GM12878 (cell line): ENCODE measurements around the gene DLG2. TPM values are rescaled to one million over a fixed set of nuclear protein-coding genes. Genes with fewer than 3 reads are reported as not detected.

Experiments
- ATAC-seq: fragments of 200-7000 bp; cut with Tn5 transposase; 3 replicates; pipeline ENCODE4 v1.9.1; 2020; ENCODE audit warnings: mild to moderate bottlenecking, moderate library complexity
- BruUV-seq: library from RNA; stranded (reverse); fragments of 400-500 nt; replicated peaks from 2 replicates; lab custom pipeline; 2021; lab: Mats Ljungman, UMichigan
- CTCF ChIA-PET: fragments of 300-600 bp; sonication (Branson Sonifier 250); formaldehyde crosslinking; extraction: SDS; loops from one replicate; lab custom pipeline; 2021; ENCODE audit warnings: inconsistent platforms; lab: Yijun Ruan, JAX
- POLR2A ChIA-PET: fragments of 350-600 bp; formaldehyde crosslinking; extraction: SDS; loops from one replicate; lab custom pipeline; 2021; ENCODE audit warnings: inconsistent platforms; lab: Charles Lee
- RAD21 ChIA-PET: fragments of 300-600 bp; sonication (Branson Sonifier 250); formaldehyde crosslinking; loops from one replicate; lab custom pipeline; 2023; ENCODE audit warnings: antibody characterized with exemption; ENCODE audit not compliant: unreplicated experiment; lab: Charles Lee
- SMC1A ChIA-PET: fragments of 300-600 bp; sonication (Branson Sonifier 250); formaldehyde crosslinking; loops from one replicate; lab custom pipeline; 2023; ENCODE audit not compliant: unreplicated experiment, uncharacterized antibody; lab: Charles Lee
- DNase-seq: peaks from one replicate; pipeline ENCODE4 v3.0.0-alpha.2; 2011; ENCODE audit warnings: low read depth, low spot score
- FAIRE-seq: peaks from 3 replicates; lab custom pipeline; 2011; peaks lifted over from hg19 to GRCh38; lab: Jason Lieb, UNC
- H2AFZ ChIP-seq: 2 replicates; pipeline ENCODE4 v1.6.0; 2011; ENCODE audit warnings: low read depth, low read length, control low read depth; ENCODE audit not compliant: control insufficient read depth
- H3K27ac ChIP-seq: 2 replicates; pipeline ENCODE4 v1.5.1; 2011; ENCODE audit warnings: control low read depth; ENCODE audit not compliant: control insufficient read depth, insufficient read depth
- H3K27me3 ChIP-seq, 2 experiments: replicated peaks in 1 of 2; 2 replicates each; pipeline versions ENCODE4 v1.6.0 to v1.6.1; 2011; ENCODE audit warnings: low read length in 1 of 2; ENCODE audit not compliant: control insufficient read depth in 2 of 2, insufficient read depth in 2 of 2
- H3K36me3 ChIP-seq, 2 experiments: 2 replicates each; pipeline ENCODE4 v1.5.1; 2011; ENCODE audit warnings: low read length in 1 of 2; ENCODE audit not compliant: control insufficient read depth in 2 of 2, insufficient read depth in 2 of 2
- H3K4me1 ChIP-seq: 2 replicates; pipeline ENCODE4 v1.6.1; 2011; ENCODE audit warnings: mild to moderate bottlenecking, low read length, moderate library complexity, mixed read lengths; ENCODE audit not compliant: control insufficient read depth, insufficient read depth
- H3K4me2 ChIP-seq: 2 replicates; pipeline ENCODE4 v1.6.0; 2011; ENCODE audit warnings: control low read depth; ENCODE audit not compliant: control insufficient read depth, insufficient read depth
- H3K4me3 ChIP-seq: fragments of 200-600 bp; sonication (generic); 2 replicates; pipeline ENCODE4 v1.5.1; 2016
- H3K79me2 ChIP-seq: 2 replicates; pipeline ENCODE4 v1.6.0; 2011; ENCODE audit warnings: low read length; ENCODE audit not compliant: control insufficient read depth, insufficient read depth
- H3K9ac ChIP-seq: 2 replicates; pipeline ENCODE4 v1.8.0; 2011; ENCODE audit warnings: low read length, control low read depth, mixed read lengths; ENCODE audit not compliant: control insufficient read depth, insufficient read depth
- H3K9me3 ChIP-seq: replicated peaks from 3 replicates; pipeline ENCODE4 v1.5.1; 2011; ENCODE audit warnings: mild to moderate bottlenecking, low read length; ENCODE audit not compliant: control insufficient read depth, insufficient read depth
- H4K20me1 ChIP-seq: 2 replicates; pipeline ENCODE4 v1.6.0; 2011; ENCODE audit not compliant: control insufficient read depth, insufficient read depth
- RCOR1 ChIP-seq: conservative IDR thresholded peaks from 2 replicates; pipeline ENCODE4 v1.6.1; 2012; ENCODE audit warnings: low read depth, low read length, improper control_type of control experiment
- SUPT20H ChIP-seq: IDR thresholded peaks from 2 replicates; pipeline ENCODE4 v1.6.1; 2011; ENCODE audit warnings: low read depth, mild to moderate bottlenecking, low read length, moderate library complexity, borderline replicate concordance; ENCODE audit not compliant: control insufficient read depth
- ZNF24 ChIP-seq: fragments of 450-650 bp; IDR thresholded peaks from 2 replicates; pipeline ENCODE4 v1.6.1; 2017; ENCODE audit warnings: antibody characterized with exemption, mild to moderate bottlenecking
- whole genome bisulfite sequencing: methylation state at CpG from one replicate; pipeline ENCODE4 v1.1.6; 2016; ENCODE audit warnings: low lambda C conversion rate; ENCODE audit not compliant: insufficient replicate concordance, insufficient coverage; ENCODE audit errors: missing lambda C conversion rate; 5-methylcytosine and 5-hydroxymethylcytosine counted together
- in situ Hi-C: fragments of 300-500 bp; cut with MboI; formaldehyde crosslinking; loops from 9 replicates; pipeline ENCODE4 v1.14.3; 2018; ENCODE audit warnings: mixed read lengths
- intact Hi-C: fragments of 100-400 bp; cut with micrococcal nuclease; formaldehyde crosslinking; loops from one replicate; pipeline ENCODE4 v1.14.2; 2022; ENCODE audit not compliant: unreplicated experiment
- polyA plus RNA-seq, 11 experiments: library from polyadenylated mRNA; depleted of rRNA in 4 of 11; unstranded in 6 of 11; stranded (reverse) in 5 of 11; fragments of >200 nt; fragmentation: Nextera tagmentation in 4 of 11; fragmentation: Illumina TruSeq in 1 of 11; extraction: Ambion mirVana in 4 of 11; extraction: Trizol in 1 of 11; gene quantifications; 1 replicate in 1 of 11; 2 replicates in 10 of 11; pipeline versions ENCODE4 v1.2.1 to v1.2.3, GENCODE V29; 2011 to 2016; ENCODE audit warnings: inconsistent platforms in 2 of 11, missing spikeins in 2 of 11, low read depth in 1 of 11
- total RNA-seq, 4 experiments: library from RNA; depleted of rRNA in 3 of 4; stranded (reverse); fragments of >200 nt in 3 of 4; fragmentation: Illumina TruSeq in 1 of 4; extraction: Trizol in 1 of 4; gene quantifications; 2 replicates each; pipeline versions ENCODE4 v1.2.1 to v1.2.3, GENCODE V29; 2013 to 2021
- TF ChIP-seq, protein P1 (sequence below): fragments of 450-650 bp; IDR thresholded peaks from 2 replicates; pipeline ENCODE4 v1.6.1; 2017; ENCODE audit warnings: mild to moderate bottlenecking, low read depth, inconsistent platforms; ENCODE audit not compliant: poor library complexity, severe bottlenecking
- TF ChIP-seq, protein P2 (sequence below): fragments of 450-650 bp; IDR thresholded peaks from 2 replicates; pipeline ENCODE4 v1.6.1; 2017; ENCODE audit warnings: mild to moderate bottlenecking, moderate library complexity

The DLG2 gene
- total and polyA plus RNA-seq, 10 of the 15 experiments (the other 5 are each of a cell fraction or from before 2014, with no cell fraction given), result 0.09 to 0.98 (median 0.35) TPM

DNA sequence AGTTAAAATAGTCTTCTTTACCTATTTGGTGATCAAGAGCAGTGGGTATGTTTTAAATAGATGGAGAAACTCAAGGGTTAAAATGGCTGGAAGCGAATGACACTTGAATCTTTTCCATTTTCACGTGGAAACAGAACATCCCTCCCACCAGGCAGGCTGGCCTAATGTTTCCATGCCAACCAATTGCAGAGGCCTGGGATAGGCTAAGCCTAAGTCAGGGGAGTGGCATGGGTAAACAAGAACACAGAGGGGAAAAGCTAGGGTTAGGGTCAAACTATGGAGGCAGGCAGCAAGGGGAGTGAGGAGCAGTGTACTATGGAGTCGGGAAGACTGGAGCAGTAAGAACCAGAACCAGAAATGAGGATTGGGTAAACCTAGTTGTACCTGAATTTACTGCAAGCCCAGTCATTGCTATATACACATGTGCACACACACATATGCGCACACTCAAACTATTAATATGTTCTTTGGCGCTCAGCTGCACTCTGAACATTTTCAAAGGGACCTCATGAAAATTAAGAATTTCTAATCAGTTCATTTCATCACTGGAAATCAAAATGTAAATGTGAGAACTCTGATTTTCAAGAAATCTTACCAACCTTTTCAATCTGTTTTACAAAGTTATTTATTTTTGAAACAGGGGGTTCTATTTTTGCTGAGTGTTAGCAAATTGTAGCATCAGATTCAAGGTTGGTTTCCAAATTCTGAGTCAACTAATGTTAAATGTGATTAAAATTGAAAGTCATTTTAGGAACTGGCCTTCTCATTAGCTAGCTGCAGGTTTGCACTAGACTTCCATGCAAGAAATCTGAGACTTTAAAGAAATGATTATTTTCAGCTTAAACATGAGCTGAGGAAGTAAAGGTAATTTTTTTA lies 2014.0 kb downstream of the DLG2 start (continued):
- TF ChIP-seq, protein P1, sequence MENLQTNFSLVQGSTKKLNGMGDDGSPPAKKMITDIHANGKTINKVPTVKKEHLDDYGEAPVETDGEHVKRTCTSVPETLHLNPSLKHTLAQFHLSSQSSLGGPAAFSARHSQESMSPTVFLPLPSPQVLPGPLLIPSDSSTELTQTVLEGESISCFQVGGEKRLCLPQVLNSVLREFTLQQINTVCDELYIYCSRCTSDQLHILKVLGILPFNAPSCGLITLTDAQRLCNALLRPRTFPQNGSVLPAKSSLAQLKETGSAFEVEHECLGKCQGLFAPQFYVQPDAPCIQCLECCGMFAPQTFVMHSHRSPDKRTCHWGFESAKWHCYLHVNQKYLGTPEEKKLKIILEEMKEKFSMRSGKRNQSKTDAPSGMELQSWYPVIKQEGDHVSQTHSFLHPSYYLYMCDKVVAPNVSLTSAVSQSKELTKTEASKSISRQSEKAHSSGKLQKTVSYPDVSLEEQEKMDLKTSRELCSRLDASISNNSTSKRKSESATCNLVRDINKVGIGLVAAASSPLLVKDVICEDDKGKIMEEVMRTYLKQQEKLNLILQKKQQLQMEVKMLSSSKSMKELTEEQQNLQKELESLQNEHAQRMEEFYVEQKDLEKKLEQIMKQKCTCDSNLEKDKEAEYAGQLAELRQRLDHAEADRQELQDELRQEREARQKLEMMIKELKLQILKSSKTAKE, result peak; percentile 85

DNA sequence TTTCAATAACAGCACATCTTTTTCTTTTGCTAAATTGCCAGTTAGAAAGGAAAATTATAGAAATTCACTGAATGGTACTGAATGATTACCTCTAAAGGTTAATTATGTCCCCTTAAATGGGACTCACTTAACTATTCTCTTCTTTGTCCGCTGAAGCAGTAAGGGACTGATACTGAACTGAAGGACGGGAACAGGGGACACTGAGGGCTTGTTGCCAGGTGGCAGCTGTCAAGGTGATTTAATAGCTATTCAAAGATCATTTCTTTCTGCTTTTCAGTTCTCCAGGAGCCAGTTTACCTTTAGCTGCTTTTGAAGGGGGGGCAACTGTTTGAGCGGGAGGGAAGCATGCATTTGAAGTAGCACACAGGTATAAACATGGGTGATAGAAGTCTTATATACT lies 2015.5 kb downstream of the DLG2 start:
- SMC1A ChIA-PET, result no interaction called here
- H3K4me2 ChIP-seq, result no peak overlapping the region
- 100% methylated on average over 3 of the region's 3 CpGs for WGBS
- POLR2A ChIA-PET, result no interaction called here
- in situ Hi-C loops (no loop called here), intact Hi-C loops (no loop called here)
- H4K20me1 ChIP-seq, result no peaks in the 10 kb centered on the region
- H3K9ac ChIP-seq, result no peak overlapping the region
- H3K4me1 ChIP-seq, result peaks cover 28% of the 10 kb centered on the region
- H3K27ac ChIP-seq, result no peak overlapping the region
- FAIRE-seq, result no peak
- H3K36me3 ChIP-seq, result no peaks in the 10 kb centered on the region
- H3K27me3 ChIP-seq, result no peaks in the 10 kb centered on the region
- no peaks in the 10 kb centered on the region for H3K79me2 ChIP-seq
- no peak for ATAC-seq
- RAD21 ChIA-PET, result no interaction called here
- no TSS peak for BruUV-seq
- CTCF ChIA-PET, result no interaction called here
- no peak overlapping the region for H3K4me3 ChIP-seq
- H2AFZ ChIP-seq, result no peak overlapping the region
- no peak for DNase-seq
- TF ChIP-seq SUPT20H (no peak), ZNF24 (no peak), RCOR1 (no peak)
- TF ChIP-seq, protein P2, sequence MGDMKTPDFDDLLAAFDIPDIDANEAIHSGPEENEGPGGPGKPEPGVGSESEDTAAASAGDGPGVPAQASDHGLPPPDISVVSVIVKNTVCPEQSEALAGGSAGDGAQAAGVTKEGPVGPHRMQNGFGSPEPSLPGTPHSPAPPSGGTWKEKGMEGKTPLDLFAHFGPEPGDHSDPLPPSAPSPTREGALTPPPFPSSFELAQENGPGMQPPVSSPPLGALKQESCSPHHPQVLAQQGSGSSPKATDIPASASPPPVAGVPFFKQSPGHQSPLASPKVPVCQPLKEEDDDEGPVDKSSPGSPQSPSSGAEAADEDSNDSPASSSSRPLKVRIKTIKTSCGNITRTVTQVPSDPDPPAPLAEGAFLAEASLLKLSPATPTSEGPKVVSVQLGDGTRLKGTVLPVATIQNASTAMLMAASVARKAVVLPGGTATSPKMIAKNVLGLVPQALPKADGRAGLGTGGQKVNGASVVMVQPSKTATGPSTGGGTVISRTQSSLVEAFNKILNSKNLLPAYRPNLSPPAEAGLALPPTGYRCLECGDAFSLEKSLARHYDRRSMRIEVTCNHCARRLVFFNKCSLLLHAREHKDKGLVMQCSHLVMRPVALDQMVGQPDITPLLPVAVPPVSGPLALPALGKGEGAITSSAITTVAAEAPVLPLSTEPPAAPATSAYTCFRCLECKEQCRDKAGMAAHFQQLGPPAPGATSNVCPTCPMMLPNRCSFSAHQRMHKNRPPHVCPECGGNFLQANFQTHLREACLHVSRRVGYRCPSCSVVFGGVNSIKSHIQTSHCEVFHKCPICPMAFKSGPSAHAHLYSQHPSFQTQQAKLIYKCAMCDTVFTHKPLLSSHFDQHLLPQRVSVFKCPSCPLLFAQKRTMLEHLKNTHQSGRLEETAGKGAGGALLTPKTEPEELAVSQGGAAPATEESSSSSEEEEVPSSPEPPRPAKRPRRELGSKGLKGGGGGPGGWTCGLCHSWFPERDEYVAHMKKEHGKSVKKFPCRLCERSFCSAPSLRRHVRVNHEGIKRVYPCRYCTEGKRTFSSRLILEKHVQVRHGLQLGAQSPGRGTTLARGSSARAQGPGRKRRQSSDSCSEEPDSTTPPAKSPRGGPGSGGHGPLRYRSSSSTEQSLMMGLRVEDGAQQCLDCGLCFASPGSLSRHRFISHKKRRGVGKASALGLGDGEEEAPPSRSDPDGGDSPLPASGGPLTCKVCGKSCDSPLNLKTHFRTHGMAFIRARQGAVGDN, result no peak
- H3K9me3 ChIP-seq, result no peaks in the 10 kb centered on the region
